B cell (primary cell): Measurements from ENCODE around the gene DSG2.

Experiments used
- EZH2 ChIP-seq: IDR thresholded peaks from 2 replicates; pipeline ENCODE4 v1.6.1; 2012; ENCODE audit warnings: borderline replicate concordance, low read depth, mild to moderate bottlenecking, moderate library complexity, low read length; ENCODE audit not compliant: insufficient read depth, poor library complexity, severe bottlenecking
- TF ChIP-seq, protein P1 (sequence below): fragments of 200-600 bp; IDR thresholded peaks from one replicate; pipeline ENCODE4 v1.8.0; 2022; ENCODE audit warnings: antibody characterized with exemption, mild to moderate bottlenecking

DNA sequence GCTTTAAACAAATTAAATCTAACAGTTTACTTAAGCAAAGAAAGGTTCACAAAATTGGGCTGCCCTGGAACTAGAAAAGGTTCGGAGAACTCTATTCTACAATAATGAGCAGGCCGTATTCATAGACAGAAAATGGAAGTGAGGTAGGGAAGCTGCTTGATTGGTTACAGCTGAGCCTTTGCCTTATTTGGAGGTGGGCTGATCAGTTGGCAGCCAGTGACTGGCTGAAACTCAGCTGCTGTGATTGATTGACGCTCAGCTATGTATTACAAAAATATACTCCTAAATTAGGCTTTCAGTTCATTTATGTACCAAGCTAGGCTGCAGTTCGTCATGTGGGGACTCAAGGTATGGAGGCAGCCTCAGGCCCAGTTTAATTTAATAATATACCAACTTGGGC, 51.4 kb downstream of the DSG2 start:
- TF ChIP-seq, protein P1, sequence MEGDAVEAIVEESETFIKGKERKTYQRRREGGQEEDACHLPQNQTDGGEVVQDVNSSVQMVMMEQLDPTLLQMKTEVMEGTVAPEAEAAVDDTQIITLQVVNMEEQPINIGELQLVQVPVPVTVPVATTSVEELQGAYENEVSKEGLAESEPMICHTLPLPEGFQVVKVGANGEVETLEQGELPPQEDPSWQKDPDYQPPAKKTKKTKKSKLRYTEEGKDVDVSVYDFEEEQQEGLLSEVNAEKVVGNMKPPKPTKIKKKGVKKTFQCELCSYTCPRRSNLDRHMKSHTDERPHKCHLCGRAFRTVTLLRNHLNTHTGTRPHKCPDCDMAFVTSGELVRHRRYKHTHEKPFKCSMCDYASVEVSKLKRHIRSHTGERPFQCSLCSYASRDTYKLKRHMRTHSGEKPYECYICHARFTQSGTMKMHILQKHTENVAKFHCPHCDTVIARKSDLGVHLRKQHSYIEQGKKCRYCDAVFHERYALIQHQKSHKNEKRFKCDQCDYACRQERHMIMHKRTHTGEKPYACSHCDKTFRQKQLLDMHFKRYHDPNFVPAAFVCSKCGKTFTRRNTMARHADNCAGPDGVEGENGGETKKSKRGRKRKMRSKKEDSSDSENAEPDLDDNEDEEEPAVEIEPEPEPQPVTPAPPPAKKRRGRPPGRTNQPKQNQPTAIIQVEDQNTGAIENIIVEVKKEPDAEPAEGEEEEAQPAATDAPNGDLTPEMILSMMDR = no peak
- TF ChIP-seq EZH2 = no peak
